ENCODE measurements around the gene ZBTB20.

DNA sequence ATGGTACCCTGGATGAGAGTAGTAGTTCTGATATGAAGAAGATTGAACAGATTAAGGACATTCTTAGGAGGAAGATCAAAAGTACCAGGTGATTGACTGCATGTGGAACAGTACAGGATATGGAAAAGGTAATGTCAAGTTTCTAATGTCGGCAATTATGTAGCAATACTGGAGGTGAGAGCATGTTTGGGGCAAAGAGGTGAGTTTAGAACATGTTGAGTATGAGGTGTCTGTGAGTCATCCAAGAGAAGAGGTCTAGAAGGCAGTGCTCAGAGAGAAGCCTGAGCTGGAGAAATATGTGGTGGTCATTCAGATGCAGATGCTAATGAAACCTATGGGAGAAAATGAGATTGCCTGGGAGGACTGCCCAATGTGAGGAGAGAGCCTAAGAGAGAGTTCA is 305.6 kb downstream of the ZBTB20 start:
- TF ChIP-seq, protein P1, sequence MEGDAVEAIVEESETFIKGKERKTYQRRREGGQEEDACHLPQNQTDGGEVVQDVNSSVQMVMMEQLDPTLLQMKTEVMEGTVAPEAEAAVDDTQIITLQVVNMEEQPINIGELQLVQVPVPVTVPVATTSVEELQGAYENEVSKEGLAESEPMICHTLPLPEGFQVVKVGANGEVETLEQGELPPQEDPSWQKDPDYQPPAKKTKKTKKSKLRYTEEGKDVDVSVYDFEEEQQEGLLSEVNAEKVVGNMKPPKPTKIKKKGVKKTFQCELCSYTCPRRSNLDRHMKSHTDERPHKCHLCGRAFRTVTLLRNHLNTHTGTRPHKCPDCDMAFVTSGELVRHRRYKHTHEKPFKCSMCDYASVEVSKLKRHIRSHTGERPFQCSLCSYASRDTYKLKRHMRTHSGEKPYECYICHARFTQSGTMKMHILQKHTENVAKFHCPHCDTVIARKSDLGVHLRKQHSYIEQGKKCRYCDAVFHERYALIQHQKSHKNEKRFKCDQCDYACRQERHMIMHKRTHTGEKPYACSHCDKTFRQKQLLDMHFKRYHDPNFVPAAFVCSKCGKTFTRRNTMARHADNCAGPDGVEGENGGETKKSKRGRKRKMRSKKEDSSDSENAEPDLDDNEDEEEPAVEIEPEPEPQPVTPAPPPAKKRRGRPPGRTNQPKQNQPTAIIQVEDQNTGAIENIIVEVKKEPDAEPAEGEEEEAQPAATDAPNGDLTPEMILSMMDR (IDR thresholded peaks at IDR 0.05): no peak
- no peak for TF ChIP-seq POLR2A (IDR thresholded peaks at IDR 0.05)

Data from right lobe of liver (tissue), 4 donors.